Ammon's horn (tissue), 1 donor: ENCODE results near the gene BCLAF3.

Source experiments
- DNase-seq: peaks from one replicate; pipeline ENCODE4 v3.0.0-alpha.2; 2016; ENCODE audit warnings: low spot score

Gene BCLAF3

GRCh38 chrX:19990556-19991349 is at the start of gene BCLAF3:
Gene BCLAF3 (minus strand): TSS chrX:19991061. CDS start chrX:19970264, 20,797 bp downstream.
- DNase-seq: peak; percentile 83

GRCh38 chrX:20038966-20039365 is 48.1 kb upstream of the BCLAF3 start:
- no peak for DNase-seq

GRCh38 chrX:20037186-20037585 is 46.3 kb upstream of the BCLAF3 start:
- DNase-seq: no peak

- no peak for DNase-seq
Measured at GRCh38 chrX:20032201-20032600, 41.3 kb upstream of the BCLAF3 start.

- no peak for DNase-seq
Measured at GRCh38 chrX:20029728-20030127, 38.9 kb upstream of the BCLAF3 start.

GRCh38 chrX:20028588-20028987 is 37.7 kb upstream of the BCLAF3 start:
- no peak for DNase-seq

GRCh38 chrX:20026278-20026677 is 35.4 kb upstream of the BCLAF3 start:
- DNase-seq: no peak

- no peak for DNase-seq
Measured at GRCh38 chrX:20019672-20020365, 29.0 kb upstream of the BCLAF3 start.

GRCh38 chrX:20016616-20016945 is 25.7 kb upstream of the BCLAF3 start:
- no peak for DNase-seq

GRCh38 chrX:20015945-20016615 is 25.2 kb upstream of the BCLAF3 start:
- no peak for DNase-seq

- no peak for DNase-seq
Measured at GRCh38 chrX:20015422-20015821, 24.6 kb upstream of the BCLAF3 start.

- DNase-seq: no peak
Measured at GRCh38 chrX:20011608-20012007, 20.7 kb upstream of the BCLAF3 start.

GRCh38 chrX:20007962-20008622 is 17.2 kb upstream of the BCLAF3 start:
- DNase-seq: no peak

GRCh38 chrX:20005883-20006282 is 15.0 kb upstream of the BCLAF3 start:
- DNase-seq: no peak

GRCh38 chrX:20001588-20001987 is 10.7 kb upstream of the BCLAF3 start:
- no peak for DNase-seq

- no peak for DNase-seq
Measured at GRCh38 chrX:19991350-19991718, 473 bp upstream of the BCLAF3 start.

GRCh38 chrX:19990151-19990555 is 708 bp downstream of the BCLAF3 start:
- peak; percentile 4 for DNase-seq

- DNase-seq: no peak
Measured at GRCh38 chrX:19987856-19988255, 3.0 kb downstream of the BCLAF3 start.

GRCh38 chrX:19986531-19986930 is 4.3 kb downstream of the BCLAF3 start:
- DNase-seq: no peak

GRCh38 chrX:19981947-19982346 is 8.9 kb downstream of the BCLAF3 start:
- DNase-seq: no peak

GRCh38 chrX:19975845-19976244 is 15.0 kb downstream of the BCLAF3 start:
- DNase-seq: no peak

GRCh38 chrX:19972984-19973383 is 17.9 kb downstream of the BCLAF3 start:
- no peak for DNase-seq

GRCh38 chrX:19968276-19968675 is 22.6 kb downstream of the BCLAF3 start:
- peak; percentile 8 for DNase-seq
